T-helper 17 cell (primary cell): ENCODE measurements around the gene CNGB1. TPM values are rescaled to one million over a fixed set of nuclear protein-coding genes. Genes with fewer than 3 reads are reported as not detected.
A peak's percentile ranks its signal among the peaks of the same experiment; 100 is the strongest.
"Not testable (repeated sequence)": the region's sequence is repeated elsewhere in the genome, so short reads cannot be mapped to it uniquely, and the experiment has no call there.

ENCODE experiments used
- ATAC-seq: fragments of 150-1000 bp; cut with Tn5 transposase; 2 replicates; pipeline ENCODE4 v1.10.0; 2021; ENCODE audit warnings: mild to moderate bottlenecking, moderate library complexity
- DNase-seq, 3 donors: peaks; one replicate each; pipeline versions ENCODE4 v3.0.0 to v3.0.0-alpha.2; 2020 to 2021
- H3K9me3 ChIP-seq: one replicate; pipeline ENCODE4 v1.7.0; 2013; ENCODE audit warnings: low read length, mild to moderate bottlenecking; ENCODE audit not compliant: control insufficient read depth, poor library complexity, severe bottlenecking
- H3K27ac Mint-ChIP-seq: one replicate; pipeline ENCODE4 v1.8.0; 2022; ENCODE audit warnings: mild to moderate bottlenecking, moderate library complexity, mixed read lengths
- H3K27me3 Mint-ChIP-seq: one replicate; pipeline ENCODE4 v1.8.0; 2022; ENCODE audit warnings: mixed read lengths
- H3K36me3 Mint-ChIP-seq: one replicate; pipeline ENCODE4 v1.8.0; 2022; ENCODE audit warnings: low read depth, mixed read lengths
- H3K4me1 Mint-ChIP-seq: one replicate; pipeline ENCODE4 v1.8.0; 2022; ENCODE audit warnings: mild to moderate bottlenecking, mixed read lengths
- H3K4me3 Mint-ChIP-seq: one replicate; pipeline ENCODE4 v1.8.0; 2022; ENCODE audit warnings: mild to moderate bottlenecking, moderate library complexity, mixed read lengths
- total RNA-seq, 4 donors: library from RNA in 2 of 4; stranded (reverse) in 2 of 4; gene quantifications; one replicate each; pipeline ENCODE4 v1.2.3 and lab custom pipeline; 2022 to 2026

Gene CNGB1
- total RNA-seq, 2 donors from 2014 or later, result not detected

DNA sequence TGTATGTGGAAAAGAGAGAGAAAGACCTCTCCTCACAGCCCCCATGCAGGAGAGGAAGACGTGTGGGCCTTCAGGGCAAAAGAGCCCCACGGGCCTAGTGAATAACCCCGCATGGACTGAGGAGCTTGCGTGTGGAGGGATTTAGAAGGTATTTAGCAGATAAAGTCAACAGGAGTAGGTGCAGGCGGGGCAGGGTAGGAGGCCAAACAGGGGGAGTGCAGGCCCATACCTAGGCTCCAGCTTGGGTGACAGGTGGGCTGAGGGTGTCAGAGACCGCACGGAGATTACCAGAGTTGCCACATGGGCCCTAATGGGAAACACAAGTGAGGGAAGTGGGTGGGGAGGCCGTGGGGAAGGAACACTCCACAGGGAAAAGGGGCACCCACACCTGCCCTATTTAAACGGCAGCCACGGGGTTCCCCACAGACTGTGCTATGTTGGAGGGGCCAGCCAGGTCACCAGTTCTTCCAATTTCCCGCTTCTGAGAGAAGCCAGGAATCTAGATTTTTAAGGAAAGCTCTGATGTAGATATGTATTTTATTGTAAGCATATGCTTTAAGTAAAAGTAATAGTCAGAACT, 8.2 kb upstream of the CNGB1 start:
- H3K27me3 Mint-ChIP-seq, result no peaks in the 10 kb centered on the region

DNA sequence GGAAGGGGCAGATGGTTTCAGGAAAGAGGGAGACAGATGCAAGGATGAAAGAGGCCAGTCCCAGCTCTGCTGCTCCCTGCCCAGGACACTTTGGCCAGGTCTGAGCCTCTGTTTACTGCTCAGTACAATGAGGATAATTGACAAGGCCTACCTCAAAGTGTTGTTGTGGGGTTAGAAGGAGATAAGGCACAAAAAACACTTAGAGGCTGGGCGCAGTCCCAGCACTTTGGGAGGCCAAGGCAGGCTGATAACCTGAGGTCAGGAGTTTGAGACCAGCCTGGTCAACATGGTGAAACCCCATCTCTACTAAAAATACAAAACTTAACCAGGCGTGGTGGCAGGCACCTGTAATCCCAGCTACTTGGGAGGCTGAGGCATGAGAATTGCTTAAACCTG, 7.1 kb upstream of the CNGB1 start:
- DNase-seq, H3K27ac Mint-ChIP-seq, H3K4me3 Mint-ChIP-seq, H3K36me3 Mint-ChIP-seq, H3K27me3 Mint-ChIP-seq, H3K9me3 ChIP-seq, ATAC-seq, H3K4me1 Mint-ChIP-seq: not testable (repeated sequence)

More for the DNA sequence above, 8.2 kb upstream of the CNGB1 start:
- Mint-ChIP-seq H3K4me3 (no peak overlapping the region), H3K4me1 (peaks cover 3% of the 10 kb centered on the region), H3K27ac (no peak overlapping the region), H3K36me3 (no peaks in the 10 kb centered on the region)
- H3K9me3 ChIP-seq, result no peaks in the 10 kb centered on the region
- ATAC-seq, result no peak
- no peak for DNase-seq

DNA sequence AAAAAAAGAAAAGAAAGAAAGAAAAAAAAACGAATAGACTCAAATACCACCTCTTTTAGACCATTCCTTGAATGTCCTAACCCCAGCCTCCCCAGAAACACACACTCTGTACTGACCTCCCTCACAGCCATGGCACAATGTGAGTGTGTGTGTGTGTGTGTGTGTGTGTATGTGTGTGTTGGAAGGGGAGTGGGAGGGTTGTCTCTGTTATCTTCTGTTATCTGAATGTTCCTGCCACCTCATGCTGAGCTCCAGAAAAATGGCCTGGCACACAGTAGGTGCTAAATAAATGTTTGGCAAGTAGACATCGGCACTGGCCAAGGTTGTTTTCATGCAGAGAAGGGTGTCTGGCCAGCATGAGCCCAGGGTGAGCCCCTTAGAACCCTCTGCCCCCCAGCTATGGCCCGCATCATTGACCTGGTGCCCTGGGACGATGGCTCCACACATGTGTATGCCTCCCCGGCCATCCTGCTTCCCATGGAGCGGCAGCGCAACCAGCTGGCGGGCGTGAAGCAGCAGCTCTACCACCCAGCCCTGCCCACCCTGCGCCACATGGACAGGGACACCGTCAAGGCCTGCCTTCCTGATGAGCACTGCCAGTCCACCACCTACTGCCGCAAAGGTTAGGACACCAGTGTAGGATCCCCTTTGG, 6.6 kb upstream of the CNGB1 start:
- no peak for DNase-seq
- ATAC-seq, result no peak
- Mint-ChIP-seq H3K36me3 (peaks cover 2% of the 10 kb centered on the region), H3K4me3 (no peak overlapping the region), H3K27me3 (peaks cover under 1% of the 10 kb centered on the region), H3K4me1 (peaks cover 8% of the 10 kb centered on the region), H3K27ac (no peak overlapping the region)
- H3K9me3 ChIP-seq, result no peaks in the 10 kb centered on the region

DNA sequence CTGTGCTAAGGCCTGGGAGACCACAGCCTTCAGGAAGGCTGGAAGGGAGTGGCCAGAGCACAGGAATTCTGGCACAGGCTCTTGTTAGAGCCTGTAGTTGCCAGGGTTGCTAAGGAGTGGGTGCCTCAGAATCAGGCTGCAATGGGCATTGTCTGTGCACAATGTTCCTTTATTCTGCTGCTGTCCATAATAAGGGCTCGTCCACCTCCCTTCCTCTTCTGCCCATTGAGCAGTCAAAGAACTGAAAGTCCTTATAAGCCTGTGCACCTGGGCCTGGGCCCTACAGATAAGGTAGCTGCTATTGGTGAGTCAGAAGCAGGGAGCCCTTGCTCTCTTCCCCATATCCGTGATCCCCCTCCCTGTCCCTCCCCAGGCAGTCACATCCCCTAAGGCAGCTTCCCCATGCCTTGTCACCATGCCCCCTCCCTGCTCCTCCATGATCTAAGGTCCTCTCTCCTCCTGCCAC, 5.4 kb upstream of the CNGB1 start:
- DNase-seq (no peak), ATAC-seq (no peak)
- H3K27ac Mint-ChIP-seq, result no peak overlapping the region
- H3K4me1 Mint-ChIP-seq, result peaks cover 8% of the 10 kb centered on the region
- peaks cover 10% of the 10 kb centered on the region for H3K27me3 Mint-ChIP-seq
- H3K36me3 Mint-ChIP-seq, result peaks cover 6% of the 10 kb centered on the region
- no peaks in the 10 kb centered on the region for H3K9me3 ChIP-seq
- H3K4me3 Mint-ChIP-seq, result no peak overlapping the region

DNA sequence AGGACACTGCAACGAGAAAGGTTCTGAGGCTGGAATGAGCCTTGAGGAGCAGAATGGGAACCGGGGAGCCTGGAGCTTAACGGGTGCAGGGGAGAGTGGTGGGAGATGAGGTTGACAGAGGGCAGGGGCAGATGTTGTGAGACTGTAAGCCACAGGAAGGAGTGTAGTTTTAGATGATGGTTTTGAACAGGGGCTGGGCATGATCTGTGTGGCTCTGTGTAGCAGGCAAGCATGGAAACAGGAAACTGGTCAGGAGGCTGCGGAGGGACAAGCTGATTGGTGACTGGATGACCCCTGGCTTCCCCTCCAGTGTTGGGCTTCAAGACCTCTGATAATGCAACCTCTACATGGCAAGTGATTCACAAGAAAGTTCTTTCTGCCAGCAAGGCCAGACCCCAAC, 1.4 kb upstream of the CNGB1 start:
- Mint-ChIP-seq H3K4me3 (no peak overlapping the region), H3K4me1 (peaks cover 4% of the 10 kb centered on the region), H3K27me3 (peaks cover 10% of the 10 kb centered on the region), H3K36me3 (peaks cover 6% of the 10 kb centered on the region), H3K27ac (peak overlapping the region; percentile 8)
- ATAC-seq, result no peak
- no peak for DNase-seq
- no peaks in the 10 kb centered on the region for H3K9me3 ChIP-seq

GRCh38 chr16:57971848-57972247, 920 bp upstream of the CNGB1 start:
- Mint-ChIP-seq H3K27me3 (peaks cover 10% of the 10 kb centered on the region), H3K36me3 (peaks cover 6% of the 10 kb centered on the region), H3K4me1 (peaks cover 4% of the 10 kb centered on the region), H3K4me3 (no peak overlapping the region), H3K27ac (peak overlapping the region; percentile 8)
- no peak for DNase-seq
- ATAC-seq, result no peak
- no peaks in the 10 kb centered on the region for H3K9me3 ChIP-seq

DNA sequence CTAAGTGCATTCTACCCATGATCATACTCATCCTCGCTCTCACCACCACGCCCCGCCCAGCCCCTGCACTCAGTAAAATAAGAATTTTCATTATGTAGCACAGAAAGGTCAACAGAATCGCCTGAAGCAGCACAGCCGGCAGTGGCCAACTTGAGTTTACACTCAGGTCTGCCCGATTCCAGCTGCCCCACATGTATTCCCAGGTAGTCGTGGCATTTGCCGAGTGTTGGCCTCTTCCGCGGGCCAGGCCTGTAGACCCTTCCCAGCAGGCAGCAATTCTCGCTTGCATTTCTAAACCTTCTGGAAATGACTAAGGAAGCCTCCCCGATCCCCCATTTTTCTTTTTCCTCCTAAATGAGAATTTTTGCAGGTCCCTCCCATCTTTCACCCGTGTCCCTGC, 609 bp downstream of the CNGB1 start:
- Mint-ChIP-seq H3K4me3 (no peak overlapping the region), H3K4me1 (peaks cover 4% of the 10 kb centered on the region), H3K36me3 (peaks cover 6% of the 10 kb centered on the region), H3K27ac (no peak overlapping the region), H3K27me3 (peaks cover 10% of the 10 kb centered on the region)
- ATAC-seq (no peak), DNase-seq (no peak)
- H3K9me3 ChIP-seq, result no peaks in the 10 kb centered on the region

DNA sequence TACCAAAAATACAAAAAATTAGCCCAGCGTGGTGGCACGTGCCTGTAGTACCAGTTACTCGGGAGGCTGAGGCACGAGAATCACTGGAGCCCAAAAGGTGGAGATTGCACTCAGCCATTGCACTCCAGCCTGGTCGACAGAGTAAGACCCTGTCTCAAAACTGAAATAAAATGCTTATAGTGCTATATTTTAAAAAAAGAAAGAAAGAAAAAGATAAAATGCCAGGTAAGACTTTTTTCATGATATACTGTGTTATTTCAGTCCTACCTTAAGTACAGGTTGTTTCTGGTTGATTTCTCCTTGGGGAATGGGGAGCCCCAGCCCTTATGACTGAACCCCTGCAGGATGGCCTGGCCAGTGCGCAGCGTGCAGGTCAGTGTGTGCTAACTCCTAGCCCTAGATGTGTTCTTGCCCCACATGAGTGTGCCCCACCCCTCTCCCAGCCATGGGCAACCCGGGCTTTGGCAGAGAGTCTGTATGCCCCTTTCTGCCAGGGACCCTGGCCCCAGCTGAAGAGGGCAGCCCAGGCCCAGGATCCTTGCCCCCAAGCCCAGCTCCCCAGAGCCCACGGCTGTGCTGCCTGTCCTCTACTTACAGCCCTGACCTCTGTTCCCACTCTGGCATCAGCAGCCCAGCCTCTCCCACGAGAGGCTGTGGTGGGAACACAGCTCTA, 1.3 kb downstream of the CNGB1 start:
- H3K36me3 Mint-ChIP-seq, result peaks cover 6% of the 10 kb centered on the region
- no peak overlapping the region for H3K4me3 Mint-ChIP-seq
- no peaks in the 10 kb centered on the region for H3K9me3 ChIP-seq
- no peak overlapping the region for H3K27ac Mint-ChIP-seq
- peaks cover 4% of the 10 kb centered on the region for H3K4me1 Mint-ChIP-seq
- ATAC-seq (no peak), DNase-seq (no peak)
- peaks cover 10% of the 10 kb centered on the region for H3K27me3 Mint-ChIP-seq

DNA sequence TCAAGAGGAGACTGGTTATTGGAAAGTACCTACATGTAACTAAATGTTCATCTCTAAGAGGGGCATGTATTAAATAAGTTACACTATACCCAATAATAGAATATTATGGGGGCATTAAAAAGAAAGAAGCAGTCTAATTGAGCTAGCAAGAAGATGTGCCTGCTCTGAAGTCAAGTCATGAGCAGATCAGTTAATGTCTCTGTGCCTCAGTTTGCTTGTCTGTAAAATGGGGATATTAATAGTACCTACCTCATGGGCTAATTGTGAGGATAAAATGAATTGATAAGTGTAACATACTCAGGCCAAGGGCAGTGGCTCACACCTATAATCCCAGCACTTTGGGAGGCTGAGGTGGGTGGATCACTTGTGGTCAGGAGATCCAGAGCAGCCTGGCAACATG, 3.0 kb downstream of the CNGB1 start:
- Mint-ChIP-seq H3K27me3 (peaks cover 10% of the 10 kb centered on the region), H3K4me3 (no peak overlapping the region), H3K4me1 (no peaks in the 10 kb centered on the region), H3K36me3 (peaks cover 6% of the 10 kb centered on the region), H3K27ac (no peak overlapping the region)
- ATAC-seq (no peak), DNase-seq (no peak)
- no peaks in the 10 kb centered on the region for H3K9me3 ChIP-seq

DNA sequence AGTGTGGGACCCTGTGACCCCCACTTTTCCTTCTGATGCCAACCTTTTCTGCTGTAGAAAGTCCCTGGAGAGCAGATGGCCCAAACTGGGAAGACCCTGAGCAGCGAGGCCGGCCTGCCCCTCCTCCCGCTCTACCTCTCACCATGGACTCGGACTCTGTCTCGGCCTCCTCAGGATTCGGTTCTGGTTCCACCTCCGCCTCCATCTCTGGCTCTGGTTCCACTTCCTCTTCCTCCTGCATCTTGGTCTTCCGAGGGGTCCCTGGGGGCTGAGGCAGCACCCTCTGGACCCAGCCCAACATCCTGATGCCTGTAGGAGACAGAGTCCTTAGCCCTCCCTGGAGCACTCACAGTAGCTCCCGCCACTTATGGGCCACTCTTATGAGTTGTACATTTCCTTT, 3.9 kb downstream of the CNGB1 start:
- H3K9me3 ChIP-seq, result no peaks in the 10 kb centered on the region
- Mint-ChIP-seq H3K27ac (no peak overlapping the region), H3K36me3 (peaks cover 3% of the 10 kb centered on the region), H3K27me3 (peaks cover 3% of the 10 kb centered on the region), H3K4me3 (no peak overlapping the region), H3K4me1 (no peaks in the 10 kb centered on the region)
- ATAC-seq, result no peak
- DNase-seq, result no peak

DNA sequence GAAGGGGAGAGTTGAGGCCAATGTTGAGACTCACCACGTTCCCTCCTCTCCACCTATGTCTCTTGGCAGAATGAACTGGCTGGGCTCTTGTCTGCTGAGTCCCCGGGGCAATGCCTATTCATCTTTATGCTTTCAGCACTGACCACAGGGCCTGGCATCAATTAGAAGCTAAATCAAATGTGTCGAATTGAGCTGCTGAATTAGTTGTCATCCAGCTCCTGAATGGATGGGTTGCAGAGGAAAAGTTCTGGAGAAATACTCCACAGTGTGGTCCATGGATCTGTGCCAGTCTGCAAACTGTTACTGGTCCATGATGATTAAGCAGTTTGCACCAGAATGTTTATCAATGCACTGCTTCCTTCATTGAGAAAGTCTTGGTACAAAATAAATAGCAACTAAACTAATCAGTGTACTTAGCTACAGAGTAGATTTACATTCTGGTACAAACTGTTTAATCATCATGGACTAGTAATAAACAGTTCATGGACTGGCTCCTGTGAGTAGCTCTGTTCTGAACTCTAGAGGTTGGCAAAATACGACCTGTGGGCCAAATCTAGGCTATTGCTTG, 4.6 kb downstream of the CNGB1 start:
- ATAC-seq, result no peak

GRCh38 chr16:57964157-57964700, 6.7 kb downstream of the CNGB1 start:
- Mint-ChIP-seq H3K36me3 (no peaks in the 10 kb centered on the region), H3K27ac (no peak overlapping the region), H3K4me3 (no peak overlapping the region), H3K4me1 (no peaks in the 10 kb centered on the region), H3K27me3 (no peaks in the 10 kb centered on the region)
- ATAC-seq, result no peak
- no peaks in the 10 kb centered on the region for H3K9me3 ChIP-seq
- DNase-seq, result no peak

More for the DNA sequence above, 4.6 kb downstream of the CNGB1 start:
- H3K9me3 ChIP-seq, result no peaks in the 10 kb centered on the region
- Mint-ChIP-seq H3K4me1 (no peaks in the 10 kb centered on the region), H3K36me3 (no peaks in the 10 kb centered on the region), H3K27ac (peak overlapping the region; percentile 47), H3K27me3 (no peaks in the 10 kb centered on the region), H3K4me3 (no peak overlapping the region)
- no peak for DNase-seq

GRCh38 chr16:57962756-57963155, 8.2 kb downstream of the CNGB1 start:
- Mint-ChIP-seq H3K27me3 (no peaks in the 10 kb centered on the region), H3K4me3 (no peak overlapping the region), H3K27ac (no peak overlapping the region), H3K4me1 (no peaks in the 10 kb centered on the region), H3K36me3 (no peaks in the 10 kb centered on the region)
- DNase-seq (no peak), ATAC-seq (no peak)
- H3K9me3 ChIP-seq, result no peaks in the 10 kb centered on the region
